ENCODE measurements around the gene RANGAP1.
A peak's percentile ranks its signal among the peaks of the same experiment; 100 is the strongest.
"Not testable (repeated sequence)": the region's sequence is repeated elsewhere in the genome, so short reads cannot be mapped to it uniquely, and the experiment has no call there.

Gene RANGAP1

DNA sequence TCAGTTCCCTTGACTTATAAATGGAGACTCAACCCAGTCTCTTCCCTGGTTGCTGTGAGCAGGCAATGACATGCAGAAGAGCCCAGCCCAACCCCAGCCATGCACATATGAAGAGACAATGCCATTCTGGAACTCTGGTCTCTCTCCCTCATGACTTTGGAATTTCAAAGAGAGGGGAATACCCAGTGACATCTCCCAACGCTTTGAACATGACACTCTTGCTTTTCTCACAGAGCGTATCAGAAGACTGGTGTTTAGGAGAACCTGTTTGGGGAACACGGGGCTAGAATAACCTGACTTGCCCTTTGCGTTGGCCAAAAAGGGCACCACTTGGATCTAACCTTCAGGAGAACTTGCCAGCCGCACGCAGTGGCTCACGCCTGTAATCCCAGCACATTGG is 12.9 kb downstream of the RANGAP1 start:
- FAIRE-seq = no peak
- DNase-seq (ENCODE audit: insufficient read length) = no peak
- TF ChIP-seq POLR2AphosphoS5 (IDR thresholded peaks at IDR 0.05; ENCODE audit: low read depth, low read length) (no peak), TAF1 (IDR thresholded peaks at IDR 0.05; ENCODE audit: borderline replicate concordance, low read depth, low read length) (no peak), POLR2A (IDR thresholded peaks at IDR 0.05; ENCODE audit: low read depth, low read length) (no peak)

DNA sequence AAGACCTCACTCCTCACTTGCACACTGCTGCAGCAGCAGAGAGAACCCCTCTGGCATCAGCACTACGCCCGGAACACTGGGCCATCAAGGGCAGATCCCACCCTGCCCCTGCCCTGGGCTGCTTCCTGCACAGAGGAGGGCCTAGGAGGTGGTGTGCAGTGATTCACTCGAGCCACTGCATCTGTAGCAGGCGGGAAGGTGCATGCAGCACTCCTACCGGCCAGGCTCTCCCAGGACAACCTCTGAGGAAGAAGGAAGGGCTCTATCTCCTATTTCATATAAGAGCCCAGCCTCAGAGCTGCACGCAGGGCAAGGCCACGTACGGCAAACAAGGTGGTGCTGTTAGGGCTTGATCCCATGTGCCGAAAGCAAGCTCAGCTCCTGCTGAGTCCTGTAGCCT is 14.2 kb downstream of the RANGAP1 start:
- TF ChIP-seq POLR2AphosphoS5 (IDR thresholded peaks at IDR 0.05; ENCODE audit: low read depth, low read length) = no peak
- no peak for TF ChIP-seq POLR2A (IDR thresholded peaks at IDR 0.05; ENCODE audit: low read depth, low read length)
- no peak for TF ChIP-seq TAF1 (IDR thresholded peaks at IDR 0.05; ENCODE audit: borderline replicate concordance, low read depth, low read length)
- DNase-seq (ENCODE audit: insufficient read length) (no peak), FAIRE-seq (no peak)

DNA sequence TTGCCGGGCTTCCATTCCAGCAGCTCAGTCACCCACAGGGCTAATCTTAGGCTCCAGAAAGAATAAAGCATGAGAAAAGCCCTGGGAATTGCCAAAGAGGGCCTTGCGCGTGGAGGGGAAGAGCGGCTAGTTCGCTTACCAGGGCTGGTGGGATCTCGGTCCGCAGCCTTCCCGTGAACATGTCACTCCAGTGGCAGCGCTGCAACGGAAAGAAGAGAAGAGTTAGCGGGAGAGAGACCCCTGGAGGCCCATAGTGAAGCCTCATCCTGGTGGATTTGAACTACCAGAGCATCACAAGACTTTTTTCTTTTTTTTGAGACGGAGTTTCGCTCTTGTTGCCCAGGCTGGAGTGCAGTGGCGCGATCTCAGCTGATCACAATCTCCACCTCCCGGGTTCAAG is 18.0 kb downstream of the RANGAP1 start:
- FAIRE-seq (no peak), DNase-seq (ENCODE audit: insufficient read length) (no peak)
- TF ChIP-seq TAF1 (IDR thresholded peaks at IDR 0.05; ENCODE audit: borderline replicate concordance, low read depth, low read length) (no peak), POLR2AphosphoS5 (IDR thresholded peaks at IDR 0.05; ENCODE audit: low read depth, low read length) (no peak), POLR2A (IDR thresholded peaks at IDR 0.05; ENCODE audit: low read depth, low read length) (no peak)

DNA sequence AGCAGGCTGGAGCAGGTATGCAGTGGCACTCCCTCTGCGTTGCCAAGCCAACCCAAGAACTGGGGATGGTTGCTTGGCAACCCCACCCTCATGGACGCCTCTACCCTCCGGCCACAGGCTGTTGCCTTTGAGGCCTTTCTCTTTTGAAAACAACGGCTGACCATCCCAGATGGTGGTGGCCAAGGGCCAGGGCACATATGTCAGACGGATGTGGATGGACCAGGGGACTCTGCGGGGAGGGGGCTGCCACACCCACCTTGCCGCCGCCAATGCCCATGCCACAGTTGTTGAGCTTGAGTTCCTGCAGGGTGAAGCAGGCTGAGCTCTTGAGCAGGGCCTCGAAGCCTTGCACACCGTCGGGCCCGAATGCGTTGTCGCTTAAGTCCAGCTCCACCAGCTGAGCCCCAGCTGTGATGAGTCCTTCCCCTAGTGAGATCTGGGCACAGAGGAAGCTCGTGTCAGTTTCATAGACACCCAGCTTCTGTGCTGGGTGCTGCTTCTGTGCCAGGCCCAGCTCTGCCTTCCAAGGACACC is 21.5 kb downstream of the RANGAP1 start:
- FAIRE-seq (no peak), DNase-seq (ENCODE audit: insufficient read length) (peak; percentile 12)
- TF ChIP-seq TAF1 (IDR thresholded peaks at IDR 0.05; ENCODE audit: borderline replicate concordance, low read depth, low read length) (no peak), POLR2A (IDR thresholded peaks at IDR 0.05; ENCODE audit: low read depth, low read length) (no peak), POLR2AphosphoS5 (IDR thresholded peaks at IDR 0.05; ENCODE audit: low read depth, low read length) (no peak)

DNA sequence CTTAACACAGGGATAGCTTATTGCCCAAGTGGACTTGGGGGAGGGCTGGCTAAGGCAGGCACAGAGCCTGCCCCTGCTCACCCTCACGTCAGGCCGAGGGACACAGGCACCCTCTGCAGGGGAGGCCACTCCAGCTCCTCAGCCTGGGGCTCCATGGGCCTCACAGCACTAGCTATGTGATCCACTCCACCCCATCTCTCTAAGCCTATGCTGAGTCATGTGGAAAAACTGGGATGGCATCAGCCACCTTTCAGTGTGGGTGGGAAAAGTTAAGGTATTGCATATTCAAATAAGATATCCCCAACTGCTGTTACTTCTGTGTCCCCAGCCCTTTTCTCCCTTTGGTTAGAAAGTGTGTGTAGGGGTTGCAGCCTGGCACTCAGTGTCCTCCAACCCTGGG is 22.3 kb downstream of the RANGAP1 start:
- TF ChIP-seq POLR2AphosphoS5 (IDR thresholded peaks at IDR 0.05; ENCODE audit: low read depth, low read length) = no peak
- TF ChIP-seq POLR2A (IDR thresholded peaks at IDR 0.05; ENCODE audit: low read depth, low read length) = no peak
- TF ChIP-seq TAF1 (IDR thresholded peaks at IDR 0.05; ENCODE audit: borderline replicate concordance, low read depth, low read length) = no peak
- peak; percentile 14 for DNase-seq (ENCODE audit: insufficient read length)
- FAIRE-seq = no peak

DNA sequence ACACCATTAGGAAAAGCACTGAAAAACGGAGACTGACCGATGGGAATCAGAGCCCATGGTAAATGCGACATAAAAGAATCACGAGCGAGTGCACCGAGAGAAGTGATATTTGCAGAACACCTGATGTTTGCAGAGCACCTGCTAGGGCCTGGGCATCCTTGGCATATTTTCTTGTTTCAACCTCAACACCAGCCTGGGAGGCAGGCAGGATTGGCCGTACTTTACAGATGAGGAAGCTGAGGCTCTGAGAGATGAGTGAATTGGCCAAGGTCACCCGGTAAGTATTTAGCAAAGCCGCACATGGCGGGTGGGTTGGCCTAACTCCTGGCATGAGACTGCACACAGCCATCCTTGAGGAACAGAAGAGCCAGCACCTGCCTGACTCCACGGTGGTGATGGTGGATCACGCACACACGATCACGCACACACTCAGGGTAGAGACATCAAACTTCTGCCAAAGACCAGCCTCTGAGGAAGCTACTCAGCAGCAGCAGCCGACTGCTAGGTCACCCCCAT is 23.7 kb downstream of the RANGAP1 start:
- FAIRE-seq (no peak), DNase-seq (ENCODE audit: insufficient read length) (no peak)
- no peak for TF ChIP-seq POLR2A (IDR thresholded peaks at IDR 0.05; ENCODE audit: low read depth, low read length)
- no peak for TF ChIP-seq TAF1 (IDR thresholded peaks at IDR 0.05; ENCODE audit: borderline replicate concordance, low read depth, low read length)
- no peak for TF ChIP-seq POLR2AphosphoS5 (IDR thresholded peaks at IDR 0.05; ENCODE audit: low read depth, low read length)

DNA sequence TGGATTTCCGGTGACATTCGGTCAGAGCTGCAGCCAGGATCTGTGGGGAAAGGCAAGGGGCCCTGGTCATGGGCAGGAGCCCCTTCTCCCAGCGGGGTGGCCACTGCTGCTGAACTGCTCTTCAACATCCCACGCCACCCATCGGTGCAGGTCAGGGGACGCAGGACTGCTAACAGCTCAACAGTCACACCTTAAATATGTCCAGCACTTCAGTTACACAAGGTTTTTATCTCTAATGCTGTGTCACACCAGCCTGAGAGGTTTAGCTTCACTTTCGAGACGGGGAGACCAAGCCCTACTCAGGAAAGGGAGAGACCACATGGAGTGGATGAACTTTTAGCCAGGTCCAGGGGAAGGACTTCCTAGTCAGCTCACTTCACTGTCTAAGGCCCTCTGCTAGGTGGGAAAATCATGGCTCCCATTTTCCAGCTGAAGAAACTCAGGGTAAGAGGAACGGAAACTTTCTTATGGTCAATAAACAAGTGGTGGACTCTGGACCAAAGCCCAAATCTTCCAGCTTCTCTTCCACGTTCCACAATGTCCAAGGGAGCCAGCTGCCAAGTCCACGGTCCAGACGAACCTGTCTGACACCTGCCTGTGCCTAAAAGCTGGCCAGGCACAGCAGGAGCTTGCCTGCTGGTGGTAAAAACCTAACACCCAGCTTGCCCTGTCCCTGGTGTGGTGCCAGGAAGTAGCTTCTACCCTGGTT is 24.3 kb downstream of the RANGAP1 start:
- no peak for FAIRE-seq
- TF ChIP-seq TAF1 (IDR thresholded peaks at IDR 0.05; ENCODE audit: borderline replicate concordance, low read depth, low read length) = no peak
- TF ChIP-seq POLR2AphosphoS5 (IDR thresholded peaks at IDR 0.05; ENCODE audit: low read depth, low read length) = no peak
- no peak for TF ChIP-seq POLR2A (IDR thresholded peaks at IDR 0.05; ENCODE audit: low read depth, low read length)

DNA sequence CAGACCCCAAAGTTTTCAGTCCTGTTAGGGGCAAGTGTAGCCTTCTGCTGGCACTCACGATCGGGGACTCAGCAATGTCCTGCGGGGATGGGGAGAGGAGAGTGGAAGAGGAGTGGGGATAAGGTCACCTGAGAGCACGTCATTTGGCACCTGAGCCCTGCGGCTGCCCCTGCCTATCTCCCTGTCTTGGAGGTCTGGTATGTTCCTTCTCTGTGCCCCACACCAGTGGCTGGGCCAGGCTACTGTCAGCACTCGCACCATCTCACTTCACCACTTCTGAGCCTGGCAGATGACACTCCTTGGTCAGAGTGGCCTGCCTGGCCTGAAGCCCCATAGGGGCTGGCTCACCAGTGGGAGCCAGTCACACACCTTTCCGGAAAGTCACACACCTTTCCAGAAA is 25.1 kb downstream of the RANGAP1 start:
- TF ChIP-seq TAF1 (IDR thresholded peaks at IDR 0.05; ENCODE audit: borderline replicate concordance, low read depth, low read length) (no peak), POLR2A (IDR thresholded peaks at IDR 0.05; ENCODE audit: low read depth, low read length) (no peak), POLR2AphosphoS5 (IDR thresholded peaks at IDR 0.05; ENCODE audit: low read depth, low read length) (no peak)
- DNase-seq (ENCODE audit: insufficient read length) (no peak), FAIRE-seq (no peak)

More for the DNA sequence above, 24.3 kb downstream of the RANGAP1 start:
- no peak for DNase-seq (ENCODE audit: insufficient read length)

DNA sequence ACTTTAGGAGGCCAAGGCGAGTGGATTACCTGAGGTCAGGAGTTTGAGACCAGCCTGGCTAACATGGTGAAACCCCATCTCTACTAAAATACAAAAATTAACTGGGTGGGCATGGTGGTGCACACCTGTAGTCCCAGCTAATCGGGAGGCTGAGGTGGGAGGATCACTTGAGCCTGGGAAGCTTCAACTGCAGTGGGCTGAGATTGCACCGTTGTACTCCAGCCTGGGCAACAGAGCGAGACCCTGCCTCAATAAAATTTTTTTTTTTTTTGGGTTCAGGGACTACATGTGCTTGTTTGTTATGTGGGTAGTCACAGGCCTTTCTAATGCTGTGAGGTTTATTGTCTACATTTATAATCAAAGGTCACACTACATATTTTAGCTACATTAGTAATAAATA is 26.2 kb downstream of the RANGAP1 start:
- FAIRE-seq; DNase-seq (ENCODE audit: insufficient read length): not testable (repeated sequence)

DNA sequence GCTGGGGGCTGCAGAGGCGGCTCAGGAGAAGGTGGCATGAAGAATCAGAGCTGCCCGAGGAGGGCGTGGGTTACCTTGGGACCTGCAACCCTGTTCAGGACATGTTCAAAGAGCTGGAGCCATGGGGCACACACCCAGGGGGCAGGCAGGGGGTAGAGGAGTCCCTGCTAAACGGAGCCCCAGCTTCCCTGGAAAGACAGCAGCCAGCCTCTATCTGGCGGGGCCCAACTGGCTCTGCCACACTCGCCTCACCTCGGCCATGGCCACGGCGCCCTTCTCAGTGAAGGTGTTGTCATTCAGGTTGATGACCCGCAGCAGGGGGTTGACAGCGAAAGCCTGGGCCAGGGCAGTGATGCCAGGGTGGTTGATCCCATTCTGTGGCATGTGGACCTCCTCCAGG is 28.3 kb downstream of the RANGAP1 start:
- no peak for DNase-seq (ENCODE audit: insufficient read length)
- FAIRE-seq = no peak
- TF ChIP-seq POLR2A (IDR thresholded peaks at IDR 0.05; ENCODE audit: low read depth, low read length) = no peak
- no peak for TF ChIP-seq POLR2AphosphoS5 (IDR thresholded peaks at IDR 0.05; ENCODE audit: low read depth, low read length)
- TF ChIP-seq TAF1 (IDR thresholded peaks at IDR 0.05; ENCODE audit: borderline replicate concordance, low read depth, low read length) = no peak

DNA sequence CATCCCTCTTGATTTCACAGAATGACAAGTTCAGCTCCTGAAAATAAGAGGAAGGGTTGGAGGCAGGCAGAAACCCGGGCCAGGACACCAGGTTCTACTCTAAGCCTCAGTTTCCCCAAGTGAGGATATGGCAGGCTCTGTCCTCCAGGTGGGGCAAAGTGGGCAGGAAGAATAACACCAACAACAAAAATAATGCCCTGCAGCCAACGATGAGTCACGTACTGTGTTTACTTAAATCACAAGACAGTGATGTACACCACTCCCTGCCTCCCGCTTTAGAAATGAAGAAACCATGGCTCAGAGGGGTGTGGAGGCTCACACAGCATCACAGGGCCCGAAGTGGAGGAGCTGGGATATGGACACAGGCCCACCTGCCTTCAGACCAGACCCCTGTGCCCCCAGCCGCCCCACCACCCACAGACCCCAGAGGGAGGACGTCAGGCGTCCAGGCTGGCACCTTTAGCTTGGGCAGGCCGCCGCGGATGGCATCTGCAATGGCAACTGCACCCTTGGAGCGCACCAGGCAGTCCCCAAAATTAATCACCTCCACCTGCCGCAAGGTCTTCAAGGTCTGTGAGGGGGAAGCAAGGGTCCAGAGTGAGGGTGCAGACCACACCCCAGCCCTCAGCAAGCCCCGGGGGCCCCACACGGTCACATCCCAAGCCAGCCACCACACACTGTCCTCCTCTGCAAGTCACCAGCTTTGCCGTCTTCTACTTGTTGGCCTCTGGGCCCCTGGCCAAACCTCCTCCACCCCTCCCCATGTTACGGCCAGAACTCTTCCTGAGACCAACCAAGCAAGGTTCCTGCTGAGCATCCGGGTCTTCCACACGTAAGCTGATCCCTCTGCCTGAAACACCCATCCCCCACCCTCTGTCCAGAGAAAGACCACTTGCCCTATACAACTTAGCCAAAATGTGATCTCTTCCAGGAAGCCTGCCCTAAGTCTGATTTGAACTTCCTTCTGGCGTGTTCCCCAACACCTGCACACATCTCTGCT is 29.4 kb downstream of the RANGAP1 start:
- DNase-seq (ENCODE audit: insufficient read length) (no peak), FAIRE-seq (no peak)
- TF ChIP-seq POLR2A (IDR thresholded peaks at IDR 0.05; ENCODE audit: low read depth, low read length) (no peak), TAF1 (IDR thresholded peaks at IDR 0.05; ENCODE audit: borderline replicate concordance, low read depth, low read length) (no peak), POLR2AphosphoS5 (IDR thresholded peaks at IDR 0.05; ENCODE audit: low read depth, low read length) (no peak)

Data from GM12892 (cell line).